GM18873 (cell line): ENCODE measurements around the gene CAMKMT.

Experiments used
- ATAC-seq: cut with Tn5 transposase; IDR thresholded peaks from one replicate; pipeline ENCODE4 v1.9.1; 2021; ENCODE audit warnings: mild to moderate bottlenecking, moderate library complexity, moderate number of reproducible peaks; ENCODE audit not compliant: unreplicated experiment, low FRiP score

Gene CAMKMT

DNA sequence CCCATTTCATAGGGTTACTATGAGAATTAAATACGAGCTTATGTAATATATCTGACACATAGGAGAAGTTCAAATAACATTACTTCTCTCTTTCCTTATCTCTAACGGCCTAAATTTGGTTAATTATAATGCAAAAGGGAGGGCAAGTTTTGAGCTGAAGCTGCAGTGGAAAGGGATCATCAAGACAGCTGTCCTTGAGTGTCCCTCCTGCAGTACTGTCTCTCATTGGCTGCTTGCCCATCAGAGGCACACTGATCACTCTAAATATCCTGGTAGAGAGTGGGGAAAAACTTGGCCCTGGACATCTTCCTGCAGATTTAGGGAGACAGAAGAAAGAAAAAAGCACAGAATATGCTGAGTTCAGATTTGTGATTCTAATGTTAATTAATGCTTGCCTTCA, 186.0 kb downstream of the CAMKMT start:
- ATAC-seq = no peak

DNA sequence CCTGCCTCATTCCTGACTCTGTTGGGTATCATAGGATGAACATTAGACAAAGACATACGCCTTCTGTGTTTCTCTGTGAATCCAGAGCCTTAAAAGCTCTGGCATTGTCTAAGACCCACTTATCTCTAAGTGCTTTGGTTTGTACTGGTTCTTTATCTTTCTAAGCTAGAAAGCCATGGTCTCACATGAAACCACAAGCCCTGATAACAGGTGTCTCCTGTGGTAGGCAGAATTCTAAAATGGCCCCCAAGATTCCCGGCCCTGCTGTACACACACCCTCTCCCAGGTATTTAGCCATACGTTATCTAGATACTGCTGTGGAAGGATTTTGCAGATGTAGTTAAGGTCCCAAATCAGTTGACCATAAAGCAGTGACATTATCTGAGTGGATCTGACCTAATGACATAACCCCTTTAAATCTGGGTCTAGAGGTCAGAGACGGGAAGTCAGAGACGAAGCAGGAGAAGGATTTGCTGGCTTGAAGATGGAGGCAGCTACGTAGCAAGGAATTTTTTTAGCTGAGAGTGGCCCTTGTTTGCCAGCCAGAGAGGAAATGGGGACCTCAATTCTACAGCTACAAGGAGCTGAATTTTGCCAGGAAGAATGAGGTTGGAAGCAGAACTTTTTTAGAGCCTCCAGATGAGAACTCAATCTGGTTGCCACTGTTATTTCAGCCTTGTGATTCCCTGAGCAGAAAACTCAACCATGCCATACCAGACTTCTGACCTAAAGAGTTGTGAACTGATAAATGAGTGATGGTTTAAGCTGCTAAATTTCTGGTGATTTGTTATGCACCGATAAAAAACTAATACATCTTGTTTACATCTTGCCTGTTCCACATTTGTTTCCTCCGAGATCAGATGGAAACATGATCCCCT, 186.7 kb downstream of the CAMKMT start:
- no peak for ATAC-seq

DNA sequence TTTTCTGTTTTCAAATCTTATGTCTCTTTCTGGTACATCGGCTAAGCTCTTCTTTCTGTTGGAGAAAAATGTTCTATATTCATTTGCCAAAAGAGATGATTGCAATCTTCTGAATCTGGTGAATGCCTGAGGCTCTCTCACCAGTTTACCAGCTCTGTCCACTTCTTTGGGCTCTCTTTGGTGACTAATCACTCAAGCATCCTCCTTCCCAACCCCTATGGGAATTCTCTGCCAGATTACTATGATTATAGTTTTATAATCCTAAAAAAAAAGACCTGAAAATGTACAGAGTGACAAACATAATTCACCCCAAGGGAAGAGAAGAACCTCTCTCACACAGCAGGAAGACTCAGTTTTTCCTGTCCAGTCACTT, 187.3 kb downstream of the CAMKMT start:
- ATAC-seq = no peak

- no peak for ATAC-seq
These were observed 188.1 kb downstream of the CAMKMT start for GRCh38 chr2:44549856-44550255.

DNA sequence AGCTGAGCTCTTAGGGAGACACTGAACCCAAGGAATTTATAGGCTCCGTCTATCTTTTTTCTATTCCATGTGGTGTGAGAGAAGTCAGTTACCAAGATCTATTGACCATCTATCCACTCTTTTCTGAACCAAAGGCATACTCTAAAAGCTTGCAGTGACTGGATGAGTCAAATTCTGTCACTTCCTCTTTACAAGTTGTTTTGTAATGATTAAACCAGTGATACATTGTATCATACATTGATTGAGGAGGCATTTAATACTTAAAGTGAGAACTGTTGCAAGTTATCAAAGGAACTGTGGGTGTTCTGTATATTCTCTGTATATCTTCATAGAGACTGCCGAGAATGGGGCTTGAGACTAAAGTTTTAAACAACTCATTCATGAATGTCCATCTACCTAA, 188.8 kb downstream of the CAMKMT start:
- no peak for ATAC-seq

- ATAC-seq = no peak
These were observed 189.8 kb downstream of the CAMKMT start for GRCh38 chr2:44551497-44551896.

GRCh38 chr2:44553456-44553855, 191.7 kb downstream of the CAMKMT start:
- no peak for ATAC-seq

DNA sequence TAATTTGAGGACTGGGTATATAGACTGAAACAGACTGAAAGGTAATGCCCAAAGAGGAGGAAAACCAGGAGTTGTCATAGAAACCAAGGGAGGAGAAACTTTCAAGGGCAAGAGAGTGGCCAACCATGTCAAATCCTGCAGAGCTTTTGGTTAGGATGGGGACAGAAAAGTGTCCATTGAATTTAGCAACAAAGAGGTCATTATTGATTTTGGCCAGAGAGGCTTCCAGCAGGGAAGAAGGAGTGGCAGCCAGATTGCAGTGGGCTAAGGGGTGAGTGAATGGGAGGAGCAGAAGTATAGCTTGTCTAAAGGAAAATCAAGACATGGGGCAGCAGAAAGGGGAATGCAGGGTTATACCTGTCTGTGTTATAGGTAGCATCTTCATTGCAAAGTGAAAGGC, 194.0 kb downstream of the CAMKMT start:
- no peak for ATAC-seq

DNA sequence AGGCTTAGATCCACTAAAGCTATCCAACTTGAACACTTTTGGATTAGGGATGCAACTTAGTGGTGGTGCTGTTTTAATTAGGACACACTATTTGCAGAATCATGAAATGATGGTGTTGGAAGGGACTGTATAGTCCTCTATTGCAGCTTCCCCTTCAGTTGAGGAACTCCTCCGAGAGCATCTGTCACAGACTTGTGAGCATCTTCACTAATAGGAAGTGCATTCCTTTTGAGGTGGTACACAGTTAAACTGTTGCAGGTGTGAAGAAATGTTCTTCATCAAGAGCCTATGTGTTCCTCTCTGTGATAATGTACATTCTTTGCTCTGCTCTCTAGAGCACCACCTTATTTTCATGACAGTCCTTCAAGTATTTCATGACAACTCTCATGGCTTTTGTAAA, 197.4 kb downstream of the CAMKMT start:
- no peak for ATAC-seq

DNA sequence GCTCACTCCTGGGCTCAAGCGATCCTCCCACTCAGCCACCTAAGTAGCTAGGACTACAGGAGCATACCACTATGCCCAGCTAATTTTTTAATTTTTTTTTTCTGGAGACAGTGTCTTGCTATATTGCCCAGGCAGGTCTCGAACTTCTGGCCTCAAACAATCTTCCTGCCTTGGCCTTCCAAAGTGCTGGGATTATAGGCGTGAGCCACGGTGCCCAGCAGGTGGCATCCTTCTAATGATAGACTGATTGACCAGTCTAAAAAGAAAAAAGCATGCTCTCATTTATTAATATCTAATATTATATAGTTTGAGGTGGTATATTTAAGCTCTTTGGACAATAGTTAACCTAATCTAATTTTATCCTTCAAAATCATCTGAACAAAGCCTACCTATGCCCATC, 198.6 kb downstream of the CAMKMT start:
- ATAC-seq = no peak

DNA sequence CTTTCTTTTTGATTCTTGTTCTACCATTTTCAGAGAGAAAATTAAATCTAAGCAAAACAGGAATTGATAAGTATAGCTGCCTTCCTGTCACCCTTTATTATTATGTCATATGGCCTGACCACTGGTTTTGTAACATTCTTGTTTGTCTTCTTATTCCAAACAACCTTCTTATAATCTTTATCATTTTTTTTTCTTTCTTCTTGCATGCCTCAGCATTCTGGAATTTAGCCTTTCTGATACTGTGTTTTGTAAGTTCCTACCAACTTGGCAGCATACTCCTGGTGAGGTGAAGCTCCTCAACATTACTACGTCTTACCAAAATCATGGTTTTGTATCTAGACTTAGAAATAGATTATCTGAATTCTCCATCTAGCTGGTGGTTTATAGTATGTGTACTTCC, 199.2 kb downstream of the CAMKMT start:
- ATAC-seq = no peak

DNA sequence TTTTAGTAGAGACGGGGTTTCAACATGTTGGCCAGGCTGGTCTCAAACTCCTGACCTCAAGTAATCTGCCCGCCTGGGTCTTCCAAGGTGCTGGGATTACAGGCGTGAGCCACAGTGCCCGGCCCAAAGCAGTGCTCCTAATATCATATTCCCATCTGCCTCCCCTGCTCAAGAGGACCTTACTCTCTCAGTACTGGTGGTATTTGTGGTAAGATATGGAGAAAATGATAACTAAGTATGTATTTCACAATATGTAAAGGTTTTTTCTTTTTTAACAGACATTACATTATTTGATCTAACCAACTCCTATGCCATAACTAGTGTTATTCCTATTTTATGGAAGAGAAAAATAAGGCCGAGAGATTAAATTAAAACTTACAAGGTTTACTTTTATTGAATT, 201.0 kb downstream of the CAMKMT start:
- ATAC-seq = no peak

DNA sequence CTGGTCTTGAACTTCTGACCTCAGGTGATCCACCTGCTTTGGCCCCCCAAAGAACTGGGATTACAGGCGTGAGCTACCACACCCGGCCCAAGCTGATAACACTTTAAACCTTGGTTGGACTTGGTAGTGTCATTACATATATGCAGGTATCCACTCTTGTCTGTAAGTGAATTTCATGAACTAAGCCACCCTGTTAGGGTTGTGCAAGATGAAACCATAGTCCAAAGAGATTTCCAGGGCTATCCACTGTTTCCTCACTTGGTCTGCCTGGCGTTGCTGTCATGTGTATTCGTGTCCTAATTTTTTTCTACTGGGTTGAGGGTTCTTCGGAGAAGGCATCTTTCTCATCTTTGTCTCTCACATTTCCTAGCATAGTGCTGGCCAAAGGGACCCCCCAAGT, 203.0 kb downstream of the CAMKMT start:
- no peak for ATAC-seq

DNA sequence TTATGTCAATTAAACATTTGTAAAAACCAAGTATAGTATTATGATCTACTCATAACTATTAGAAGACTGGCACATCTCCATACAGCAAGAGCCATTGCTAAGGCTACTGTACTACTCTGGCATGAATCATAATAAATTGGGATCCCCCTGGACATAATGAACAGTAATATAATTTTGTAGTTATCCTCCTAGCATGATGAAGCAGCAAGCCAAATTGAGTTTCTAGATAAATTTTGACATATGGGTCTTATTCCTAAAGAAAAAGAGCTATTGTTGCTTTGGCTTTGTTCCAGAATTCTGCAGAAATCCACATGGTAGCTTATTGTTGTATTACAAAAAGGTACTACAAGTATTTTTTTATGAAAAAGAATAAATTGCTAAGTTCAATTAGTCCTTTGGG, 204.3 kb downstream of the CAMKMT start:
- ATAC-seq = no peak

DNA sequence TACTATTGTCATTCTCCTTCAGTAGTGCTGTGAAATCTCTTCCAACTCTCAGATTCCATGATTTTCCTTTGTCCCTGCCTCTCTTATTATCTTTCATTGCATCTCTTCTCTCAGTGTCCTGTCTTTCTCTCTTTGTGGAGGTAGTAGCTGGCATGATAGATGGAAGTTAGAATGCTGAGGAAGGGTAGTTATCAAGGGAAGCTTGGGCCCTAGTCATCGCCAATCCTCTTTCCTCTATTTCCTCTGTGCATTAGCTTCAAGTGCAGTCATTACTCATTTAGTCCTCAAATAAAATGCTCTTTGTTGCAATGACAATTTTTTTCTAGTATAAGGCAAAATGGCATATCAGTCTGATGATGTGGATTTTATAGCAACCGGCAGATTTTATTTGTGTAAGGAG, 207.7 kb downstream of the CAMKMT start:
- no peak for ATAC-seq

DNA sequence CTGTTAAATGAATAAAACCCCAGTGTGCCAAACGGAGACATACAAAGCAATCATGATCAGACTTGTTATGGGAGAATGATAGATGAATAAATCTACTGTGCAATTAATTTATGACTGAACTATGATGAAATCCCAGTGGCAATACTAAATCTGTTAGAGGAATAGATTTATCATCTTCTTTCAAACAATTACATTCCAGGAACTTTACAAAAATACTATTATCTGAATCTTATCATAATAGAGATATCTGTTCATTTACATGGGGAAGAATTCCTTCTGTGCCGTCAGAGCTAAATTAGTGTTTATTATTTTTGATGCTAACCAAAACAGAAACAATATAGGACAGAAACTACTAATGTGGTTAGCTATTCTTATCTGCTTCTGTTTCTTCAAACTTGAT, 208.5 kb downstream of the CAMKMT start:
- ATAC-seq = no peak

DNA sequence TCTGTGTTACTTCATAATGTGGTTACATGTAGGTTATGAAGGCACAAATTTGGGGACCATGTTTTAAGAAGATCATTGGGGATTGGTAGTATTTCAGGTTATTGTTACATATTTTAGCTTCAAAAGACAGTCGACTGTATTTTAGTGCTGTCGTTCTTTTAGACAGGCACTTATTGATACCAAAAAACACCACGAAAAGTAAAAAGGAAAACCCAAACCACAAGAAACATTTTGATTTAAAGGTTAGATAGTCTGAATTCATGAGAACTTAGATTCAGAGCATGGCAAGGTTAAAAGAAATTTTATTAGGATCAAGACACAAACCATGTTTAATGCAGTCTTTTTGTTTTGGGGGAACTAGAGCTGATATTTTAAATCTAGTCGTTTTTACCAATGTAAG, 209.0 kb downstream of the CAMKMT start:
- no peak for ATAC-seq

- ATAC-seq = no peak
These were observed 210.6 kb downstream of the CAMKMT start for GRCh38 chr2:44572196-44572900.

GRCh38 chr2:44573996-44574395, 212.2 kb downstream of the CAMKMT start:
- ATAC-seq = no peak

GRCh38 chr2:44578471-44579093, 216.8 kb downstream of the CAMKMT start:
- ATAC-seq = no peak

DNA sequence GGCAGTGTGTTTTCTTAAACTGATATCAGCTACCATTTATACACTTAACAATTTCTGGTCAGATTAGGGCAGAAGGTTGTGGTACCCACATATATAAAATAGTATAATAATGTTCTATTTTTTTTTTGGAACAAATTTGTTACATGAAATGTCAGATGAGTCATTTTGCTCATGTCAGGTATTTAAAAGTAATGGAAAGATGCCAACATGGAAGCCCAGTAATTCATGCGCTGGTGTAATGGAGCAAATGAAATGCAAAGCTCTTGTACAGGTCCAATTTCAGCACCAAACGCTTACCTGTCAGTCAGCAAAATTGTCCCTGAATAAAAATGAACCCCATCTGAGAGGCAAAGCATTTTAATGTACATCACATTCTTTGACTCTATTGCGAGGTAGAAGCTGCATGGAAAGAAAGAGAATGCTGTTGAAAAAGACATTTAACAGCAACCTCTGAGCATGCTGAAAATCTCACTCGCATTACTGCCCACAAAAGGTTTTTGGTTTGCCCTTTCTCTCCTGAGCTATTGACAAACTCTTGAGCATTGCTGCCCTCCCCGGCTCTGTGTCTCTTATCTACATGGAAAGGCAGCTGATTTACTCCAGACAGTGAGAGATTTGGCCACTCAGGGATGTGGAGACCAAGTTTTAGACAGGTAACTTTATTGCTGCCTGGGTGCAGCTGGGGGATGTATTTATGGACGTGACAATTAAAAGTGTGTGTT, 217.5 kb downstream of the CAMKMT start:
- no peak for ATAC-seq
